ENCODE data around the gene NBAS. TPM values are rescaled to one million over a fixed set of nuclear protein-coding genes. Genes with fewer than 3 reads are reported as not detected.

Gene NBAS
- total and polyA plus RNA-seq, 2 of the 13 experiments (the other 11 are each of a cell fraction or from before 2014, with no cell fraction given) = 33.6 to 58.7 TPM

- ChIA-PET CTCF (ENCODE audit: low intra/inter-chr PET ratio, low total read pairs) (no interaction called here), POLR2A (no interaction called here)
- no peak for TF ChIP-seq ZNF619 (CRISPR knock-in tag; IDR thresholded peaks at IDR 0.05)
- no peak for TF ChIP-seq ATF3 (CRISPR knock-in tag; IDR thresholded peaks at IDR 0.05)
- peak; percentile 90 for TF ChIP-seq LCORL (IDR thresholded peaks at IDR 0.05)
- TF ChIP-seq LCORL (CRISPR knock-in tag; IDR thresholded peaks at IDR 0.05) = no peak
- TF ChIP-seq ZNF629 (CRISPR knock-in tag; conservative IDR thresholded peaks at IDR 0.05) = no peak
- TF ChIP-seq STAT6 (CRISPR knock-in tag; IDR thresholded peaks at IDR 0.05; ENCODE audit: borderline replicate concordance) = no peak
- no peak for TF ChIP-seq NR2F1 (CRISPR knock-in tag; IDR thresholded peaks at IDR 0.05)
- no peak for TF ChIP-seq ZNF205 (CRISPR knock-in tag; IDR thresholded peaks at IDR 0.05)
- TF ChIP-seq ZFX (CRISPR knock-in tag; IDR thresholded peaks at IDR 0.05; ENCODE audit: low read depth) = no peak
- TF ChIP-seq ZSCAN5A (CRISPR knock-in tag; IDR thresholded peaks at IDR 0.05; ENCODE audit: borderline replicate concordance) = no peak
- Histone ChIP-seq H4K20me1 (ENCODE audit: insufficient read depth, low read length) (no peaks in the 10 kb centered on the region), H3K9ac (ENCODE audit: insufficient read depth, low read depth, low read length) (no peak overlapping the region), H3K27ac (ENCODE audit: extremely low read length, insufficient read depth, low read length) (no peak overlapping the region), H3K4me2 (ENCODE audit: low read depth, low read length) (no peak overlapping the region), H3K4me1 (ENCODE audit: insufficient read depth, low read length) (no peaks in the 10 kb centered on the region), H3K36me3 (replicated peaks in 1 of 2; ENCODE audit: control insufficient read depth in 1 of 2, insufficient read depth in 2 of 2, low read length in 2 of 2) (peaks cover 12 to 46% of the 10 kb centered on the region in 2 experiments), H3K9me3 (ENCODE audit: low read length) (no peaks in the 10 kb centered on the region), H3K27me3 (ENCODE audit: control insufficient read depth in 1 of 2, insufficient read depth in 2 of 2, low read length in 2 of 2) (no peaks in the 10 kb centered on the region), H2AFZ (ENCODE audit: low read length) (no peak overlapping the region), H3K79me2 (ENCODE audit: insufficient read depth, low read length) (no peaks in the 10 kb centered on the region), H3K4me3 (replicated peaks in 1 of 3; ENCODE audit: insufficient read depth in 1 of 3, low read depth in 2 of 3, low read length in 3 of 3) (no peak overlapping the region)
- in situ Hi-C loops (cut with HindIII; ENCODE audit: extremely low pct_ligation_motif_present, low pct_unique_long_range_greater_than_20kb) = no loop called here
- 98% methylated on average over 11 of the region's 11 CpGs for WGBS (ENCODE audit: low lambda C conversion rate)
- intact Hi-C loops (cut with micrococcal nuclease; ENCODE audit: unreplicated experiment) = no loop called here
- DNase-seq (ENCODE audit: low spot score) (no peak), FAIRE-seq (no peak), ATAC-seq (no peak)
- BruUV-seq (replicated peaks) = no TSS peak
Observed at GRCh38 chr2:15352363-15352762, 208.8 kb downstream of the NBAS start.

Measured in HepG2 (cell line).